Stimulated activated CD4-positive, alpha-beta T cell treated with anti-CD3 and anti-CD28 coated beads, TNF-alpha, amount 100 ng/mL, for 48 hours (primary cell): ENCODE measurements around the gene GXYLT1.
"Not testable (repeated sequence)": the region's sequence is repeated elsewhere in the genome, so short reads cannot be mapped to it uniquely, and the experiment has no call there.

Source experiments
- DNase-seq, 3 donors: peaks; one replicate each; pipeline ENCODE4 v3.0.0-alpha.2; 2020; ENCODE audit warnings: low read depth in 3 of 3

GXYLT1 gene

GRCh38 chr12:42099433-42099832 is 45.2 kb downstream of the GXYLT1 start:
- DNase-seq = no peak

- no peak for DNase-seq
These were observed 46.7 kb downstream of the GXYLT1 start for GRCh38 chr12:42097971-42098370.

DNA sequence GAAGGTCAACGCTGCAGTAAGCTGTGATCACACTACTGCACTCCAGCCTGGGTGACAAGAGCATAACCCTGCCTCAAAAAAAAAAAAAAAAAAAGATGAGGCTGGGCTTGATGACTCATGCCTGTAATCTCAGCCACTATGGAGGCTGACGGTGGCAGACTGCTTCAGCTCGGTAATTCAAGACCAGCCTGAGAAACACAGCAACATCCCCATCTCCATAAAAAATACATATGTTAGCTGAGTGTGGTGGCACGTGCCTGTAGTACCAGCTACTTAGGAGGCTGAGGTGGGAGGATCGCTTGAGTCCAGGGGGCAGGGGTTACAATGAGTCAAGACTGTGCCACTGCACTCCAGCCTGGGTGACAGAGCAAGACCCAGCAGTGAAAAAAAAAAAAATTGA is 50.4 kb downstream of the GXYLT1 start:
- DNase-seq = no peak

DNA sequence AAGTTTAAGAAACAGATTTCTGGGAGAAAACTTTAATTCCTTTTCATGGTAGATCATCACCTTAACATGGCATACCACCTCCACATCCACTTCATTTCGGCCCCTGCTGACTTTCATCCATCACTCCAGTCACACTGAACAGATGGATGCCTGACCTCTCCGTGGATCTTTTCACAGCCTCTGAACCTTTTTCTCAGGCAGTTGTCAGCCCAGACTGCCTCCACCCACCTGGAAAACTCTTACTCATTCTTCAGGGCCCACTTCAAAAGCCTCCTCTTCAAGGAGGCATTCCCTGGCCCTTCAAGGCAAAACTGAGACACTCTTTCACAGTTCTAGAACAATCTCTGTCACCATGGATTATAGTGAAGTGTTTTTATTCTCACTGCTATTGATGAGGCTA is 52.9 kb downstream of the GXYLT1 start:
- DNase-seq = no peak

DNA sequence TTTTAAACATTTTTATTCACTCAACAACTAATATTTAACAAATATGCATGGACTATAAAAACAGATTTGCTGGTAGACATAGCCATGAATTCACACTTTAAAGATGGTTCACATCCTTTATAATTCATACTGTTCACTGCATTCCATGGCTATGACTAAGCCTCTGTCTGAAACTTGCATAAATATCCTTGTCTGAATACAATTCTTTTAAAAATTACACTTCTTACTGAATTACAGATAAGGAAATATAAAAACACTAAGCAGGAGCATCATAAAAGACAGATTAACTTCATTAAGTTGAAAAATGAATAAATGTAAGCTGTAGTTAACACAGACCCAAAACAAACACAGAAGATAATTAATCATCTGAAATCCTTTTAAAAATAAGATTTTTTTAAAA is 53.8 kb downstream of the GXYLT1 start:
- DNase-seq = no peak

- DNase-seq = no peak
These were observed 58.6 kb downstream of the GXYLT1 start for GRCh38 chr12:42086031-42086430.

GRCh38 chr12:42085594-42085993 is 59.1 kb downstream of the GXYLT1 start:
- no peak for DNase-seq

DNA sequence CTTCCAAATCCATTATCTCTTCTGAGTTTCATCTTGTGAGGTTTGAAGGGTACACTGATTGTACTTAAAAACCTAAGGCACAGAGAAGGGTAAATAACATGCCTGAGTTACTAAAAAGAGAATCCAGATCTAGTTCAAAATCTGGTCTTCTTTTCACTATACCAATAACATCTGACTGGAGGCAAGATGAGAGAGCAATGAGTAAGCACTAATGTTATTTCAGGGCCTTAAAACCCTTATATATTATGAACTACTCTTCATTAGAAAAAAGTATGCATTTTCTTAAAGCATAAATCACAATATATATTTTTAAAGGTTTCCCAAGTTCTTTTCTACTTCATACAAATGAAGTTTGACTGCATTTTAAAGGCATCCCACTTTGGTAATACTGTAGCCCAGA is 60.2 kb downstream of the GXYLT1 start:
- DNase-seq = no peak

GRCh38 chr12:42076976-42077375 is 67.7 kb downstream of the GXYLT1 start:
- no peak for DNase-seq

DNA sequence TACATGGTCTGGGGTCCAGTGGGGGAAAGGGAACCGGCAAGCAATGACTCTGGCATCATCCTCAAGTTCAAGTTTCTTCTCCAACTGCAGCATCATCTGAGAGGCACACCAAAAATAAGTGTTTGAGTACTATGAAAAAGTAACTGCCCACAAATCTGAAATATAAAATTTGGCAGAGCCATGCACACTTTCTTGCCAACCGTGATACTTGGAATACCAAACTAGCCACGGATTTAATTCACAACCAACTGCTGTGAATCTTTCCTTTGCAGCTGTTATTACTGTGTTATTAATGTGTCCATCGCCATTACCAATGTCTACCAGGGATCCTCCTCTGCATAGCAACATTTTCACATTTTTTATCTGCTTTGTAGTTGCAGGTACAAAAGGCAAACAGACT is 74.6 kb downstream of the GXYLT1 start:
- DNase-seq = no peak

DNA sequence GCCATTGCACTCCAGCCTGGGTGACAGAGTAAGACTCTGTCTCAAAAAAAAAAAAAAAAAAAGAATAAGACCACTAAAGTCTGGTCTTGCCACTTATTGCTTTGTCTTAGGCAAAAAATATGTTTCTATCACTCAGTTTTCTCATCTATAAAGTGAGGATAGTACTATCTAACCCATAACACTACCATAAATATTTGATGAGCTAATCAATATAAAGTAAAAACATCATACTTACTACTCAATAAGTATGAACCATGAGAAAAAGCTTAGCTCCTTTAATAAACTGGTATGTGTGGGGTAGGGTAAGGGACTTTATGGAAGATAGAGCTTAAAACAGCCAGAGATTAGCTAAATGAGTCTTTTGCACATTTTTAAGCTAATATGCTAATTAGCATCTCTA is 85.5 kb downstream of the GXYLT1 start:
- DNase-seq = no peak

DNA sequence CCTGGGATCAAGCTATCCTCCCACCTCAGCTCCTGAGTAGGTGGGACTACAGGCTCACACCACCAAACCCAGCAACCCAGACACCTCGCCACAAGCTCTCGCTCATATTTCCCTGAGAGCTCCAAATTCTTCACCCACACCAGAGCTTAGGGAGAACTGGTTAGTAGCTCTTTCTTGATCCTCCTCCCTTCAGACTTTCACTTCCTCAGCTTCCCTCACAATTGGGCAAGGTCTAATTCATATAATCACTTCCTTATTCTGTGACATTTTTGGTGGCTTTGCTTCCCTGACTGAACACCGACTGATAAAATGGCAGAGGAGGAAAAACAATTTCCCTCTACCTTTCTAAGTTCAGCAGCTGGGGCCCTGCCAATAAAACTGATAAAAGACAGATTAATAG is 88.5 kb downstream of the GXYLT1 start:
- DNase-seq = no peak

DNA sequence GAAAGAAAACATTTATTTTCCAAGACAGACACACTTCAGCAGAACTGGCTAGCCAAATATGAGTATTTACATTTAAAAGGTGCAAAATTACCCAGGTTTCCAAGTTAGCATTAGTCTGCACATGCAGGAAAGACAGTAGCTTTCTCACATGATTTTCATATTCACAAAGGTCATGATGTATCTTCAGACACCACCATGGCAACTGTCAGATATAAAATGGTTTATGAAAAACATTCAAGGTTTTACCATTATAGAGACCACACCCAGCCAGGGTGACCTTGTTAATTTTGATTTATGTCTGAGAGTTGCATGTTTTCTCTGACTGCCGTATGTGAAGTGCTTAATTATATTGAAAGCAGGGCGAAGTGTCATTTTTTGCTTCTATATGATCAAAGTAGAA is 91.2 kb downstream of the GXYLT1 start:
- DNase-seq = no peak

DNA sequence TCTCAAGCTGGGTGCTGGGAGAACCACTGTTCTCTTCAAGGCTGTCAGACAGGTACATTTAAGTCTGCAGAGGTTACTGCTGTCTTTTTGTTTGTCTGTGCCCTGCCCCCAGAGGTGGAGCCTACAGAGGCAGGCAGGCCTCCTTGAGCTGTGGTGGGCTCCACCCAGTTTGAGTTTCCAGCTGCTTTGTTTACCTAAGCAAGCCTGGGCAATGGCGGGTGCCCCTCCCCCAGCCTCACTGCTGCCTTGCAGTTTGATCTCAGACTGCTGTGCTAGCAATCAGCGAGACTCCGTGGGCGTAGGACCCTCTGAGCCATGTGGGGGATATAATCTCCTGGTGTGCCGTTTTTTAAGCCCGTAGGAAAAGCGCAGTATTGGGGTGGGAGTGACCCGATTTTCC is 95.7 kb downstream of the GXYLT1 start:
- not testable (repeated sequence) for DNase-seq

DNA sequence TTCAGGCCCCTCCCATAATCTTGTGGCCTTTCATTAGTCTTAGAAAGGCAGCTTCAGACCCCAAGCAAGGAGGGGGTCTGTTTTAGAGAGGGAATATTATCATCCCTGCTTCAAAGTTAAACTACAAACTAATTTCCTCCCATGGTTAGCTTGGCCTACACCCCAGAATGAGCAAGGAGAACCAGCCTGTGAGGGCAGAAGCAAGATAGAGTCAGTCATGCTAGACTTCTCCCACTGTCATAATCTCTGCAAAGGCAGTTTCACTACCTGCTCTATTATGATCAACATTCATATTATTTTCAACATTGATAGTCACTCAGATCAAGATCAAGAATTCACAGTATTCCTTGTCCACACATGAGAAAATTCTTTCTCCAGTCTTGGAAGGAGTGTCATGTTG is 105.1 kb downstream of the GXYLT1 start:
- no peak for DNase-seq

- DNase-seq = no peak
These were observed 105.5 kb downstream of the GXYLT1 start for GRCh38 chr12:42039176-42039575.

GRCh38 chr12:42031847-42032564 is 112.7 kb downstream of the GXYLT1 start:
- DNase-seq = no peak
